Neuron (in vitro differentiated cells): ENCODE data around the gene MANBA.

ENCODE experiments used
- H2AFZ ChIP-seq: one replicate; pipeline ENCODE4 v1.6.1; 2013; ENCODE audit warnings: low read depth, mild to moderate bottlenecking, inconsistent platforms, low read length, moderate library complexity
- H3K27me3 ChIP-seq: one replicate; pipeline ENCODE4 v1.6.1; 2013; ENCODE audit warnings: low read length; ENCODE audit not compliant: insufficient read depth
- H3K36me3 ChIP-seq: one replicate; pipeline ENCODE4 v1.6.1; 2013; ENCODE audit warnings: low read length; ENCODE audit not compliant: insufficient read depth
- H3K4me1 ChIP-seq: one replicate; pipeline ENCODE4 v1.6.1; 2013; ENCODE audit warnings: low read length; ENCODE audit not compliant: insufficient read depth
- H3K4me3 ChIP-seq: 2 replicates; pipeline ENCODE4 v1.5.1; 2013; ENCODE audit warnings: mild to moderate bottlenecking, low read length, moderate library complexity
- H3K9me3 ChIP-seq: one replicate; pipeline ENCODE4 v1.6.1; 2013; ENCODE audit warnings: low read length

MANBA gene

DNA sequence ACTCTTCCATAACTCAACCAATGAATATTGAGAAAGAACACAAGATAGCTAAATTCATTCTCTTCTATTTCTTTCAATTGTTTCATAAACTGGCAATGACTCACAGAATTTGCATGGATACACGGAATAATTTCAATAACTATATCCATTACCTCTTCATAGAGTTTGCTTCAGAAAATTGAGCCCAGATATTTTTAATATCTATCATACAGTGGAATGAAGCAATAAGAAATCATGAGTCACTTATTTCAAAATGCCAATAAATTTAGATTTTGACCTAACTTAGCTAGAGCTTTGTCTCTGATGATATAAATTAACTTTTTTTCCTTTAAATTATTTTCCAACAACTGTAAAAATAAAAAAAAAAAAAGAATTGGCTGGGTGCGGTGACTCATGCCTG, 22.2 kb upstream of the MANBA start:
- H3K36me3 ChIP-seq = no peaks in the 10 kb centered on the region
- H3K4me3 ChIP-seq = no peak overlapping the region
- H3K9me3 ChIP-seq = no peaks in the 10 kb centered on the region
- H3K4me1 ChIP-seq = no peaks in the 10 kb centered on the region
- H3K27me3 ChIP-seq = no peaks in the 10 kb centered on the region
- no peak overlapping the region for H2AFZ ChIP-seq

DNA sequence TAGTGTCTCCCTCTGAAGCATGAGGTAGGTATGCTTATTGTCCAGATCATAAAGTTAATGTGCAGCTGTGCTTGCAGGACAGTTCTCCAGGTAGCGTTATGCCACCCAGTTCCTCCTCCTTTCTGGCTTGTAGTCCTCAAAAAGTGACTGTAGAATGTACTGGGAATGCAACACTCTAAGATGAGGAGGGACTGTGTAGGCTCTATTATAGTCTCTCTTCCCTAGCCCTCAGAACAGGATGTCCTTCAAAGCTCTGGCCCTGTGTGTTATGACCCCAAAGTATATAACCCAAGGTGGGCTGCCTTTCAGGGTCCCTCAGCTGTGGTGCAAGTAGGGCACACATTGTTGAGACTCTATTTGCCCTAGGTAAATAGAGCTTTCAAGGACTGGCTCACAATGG, 20.8 kb upstream of the MANBA start:
- H3K27me3 ChIP-seq = no peaks in the 10 kb centered on the region
- no peaks in the 10 kb centered on the region for H3K4me1 ChIP-seq
- no peak overlapping the region for H3K4me3 ChIP-seq

GRCh38 chr4:102780476-102781144, 19.8 kb upstream of the MANBA start:
- H3K36me3 ChIP-seq = no peaks in the 10 kb centered on the region
- no peak overlapping the region for H3K4me3 ChIP-seq
- H3K4me1 ChIP-seq = no peaks in the 10 kb centered on the region
- no peaks in the 10 kb centered on the region for H3K27me3 ChIP-seq
- no peaks in the 10 kb centered on the region for H3K9me3 ChIP-seq
- no peak overlapping the region for H2AFZ ChIP-seq

More for the DNA sequence above, 20.8 kb upstream of the MANBA start:
- no peaks in the 10 kb centered on the region for H3K9me3 ChIP-seq
- H3K36me3 ChIP-seq = no peaks in the 10 kb centered on the region
- no peak overlapping the region for H2AFZ ChIP-seq

- H3K27me3 ChIP-seq = no peaks in the 10 kb centered on the region
- no peaks in the 10 kb centered on the region for H3K36me3 ChIP-seq
- H3K9me3 ChIP-seq = no peaks in the 10 kb centered on the region
- no peak overlapping the region for H2AFZ ChIP-seq
- no peak overlapping the region for H3K4me3 ChIP-seq
- H3K4me1 ChIP-seq = no peaks in the 10 kb centered on the region
Observed at GRCh38 chr4:102779204-102779603, 18.4 kb upstream of the MANBA start.

GRCh38 chr4:102778720-102779119, 18.0 kb upstream of the MANBA start:
- Histone ChIP-seq H2AFZ (no peak overlapping the region), H3K36me3 (no peaks in the 10 kb centered on the region), H3K27me3 (no peaks in the 10 kb centered on the region), H3K4me3 (no peak overlapping the region), H3K4me1 (no peaks in the 10 kb centered on the region), H3K9me3 (no peaks in the 10 kb centered on the region)

DNA sequence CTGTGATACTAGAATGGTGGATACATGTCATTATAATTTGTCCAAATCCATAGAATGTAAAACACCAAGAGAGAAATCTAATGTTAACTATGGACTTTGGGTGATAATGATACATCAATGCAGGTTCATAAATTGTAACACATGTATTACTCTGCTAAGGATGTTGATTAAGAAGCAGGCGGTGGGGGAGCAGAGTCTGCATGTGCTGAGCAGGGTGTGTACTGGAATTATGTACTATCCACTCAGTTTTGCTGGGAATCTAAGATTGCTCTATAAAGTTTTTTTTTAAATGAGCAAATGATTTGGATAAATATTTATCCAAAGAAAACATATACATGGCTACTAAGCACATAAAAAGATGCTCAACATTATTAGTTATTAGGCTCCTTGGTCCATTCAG, 15.0 kb upstream of the MANBA start:
- Histone ChIP-seq H3K4me3 (no peak overlapping the region), H3K4me1 (no peaks in the 10 kb centered on the region), H3K27me3 (no peaks in the 10 kb centered on the region), H2AFZ (no peak overlapping the region), H3K9me3 (no peaks in the 10 kb centered on the region), H3K36me3 (no peaks in the 10 kb centered on the region)

DNA sequence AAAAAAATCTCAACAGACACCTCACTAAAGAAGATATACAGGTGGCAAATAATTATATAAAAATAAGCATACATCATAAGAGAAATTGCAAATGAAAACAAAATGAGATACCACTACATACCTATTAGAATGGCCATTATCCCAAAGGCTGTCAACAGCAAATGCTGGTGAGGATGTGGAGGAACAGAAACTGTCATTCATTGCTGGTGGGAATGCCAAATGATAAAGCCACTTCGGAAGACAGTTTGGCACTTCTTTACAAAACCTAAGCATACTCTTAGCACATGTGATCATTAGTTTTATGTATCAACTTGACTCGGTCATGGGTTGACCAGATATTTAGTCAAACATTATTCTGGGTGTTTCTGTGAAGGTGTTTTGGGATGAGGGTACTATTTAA, 13.5 kb upstream of the MANBA start:
- no peaks in the 10 kb centered on the region for H3K27me3 ChIP-seq
- H3K4me3 ChIP-seq = no peak overlapping the region
- no peaks in the 10 kb centered on the region for H3K9me3 ChIP-seq
- H2AFZ ChIP-seq = no peak overlapping the region
- no peaks in the 10 kb centered on the region for H3K36me3 ChIP-seq
- no peaks in the 10 kb centered on the region for H3K4me1 ChIP-seq

GRCh38 chr4:102772738-102773340, 12.1 kb upstream of the MANBA start:
- Histone ChIP-seq H3K4me1 (no peaks in the 10 kb centered on the region), H3K4me3 (no peak overlapping the region), H2AFZ (no peak overlapping the region), H3K27me3 (no peaks in the 10 kb centered on the region), H3K36me3 (no peaks in the 10 kb centered on the region), H3K9me3 (no peaks in the 10 kb centered on the region)

GRCh38 chr4:102764901-102765300, 4.1 kb upstream of the MANBA start:
- no peaks in the 10 kb centered on the region for H3K9me3 ChIP-seq
- no peak overlapping the region for H3K4me3 ChIP-seq
- H3K36me3 ChIP-seq = no peaks in the 10 kb centered on the region
- H2AFZ ChIP-seq = no peak overlapping the region
- no peaks in the 10 kb centered on the region for H3K27me3 ChIP-seq
- peaks cover 1% of the 10 kb centered on the region for H3K4me1 ChIP-seq

- Histone ChIP-seq H3K9me3 (no peaks in the 10 kb centered on the region), H3K4me1 (peaks cover 4% of the 10 kb centered on the region), H3K36me3 (no peaks in the 10 kb centered on the region), H3K4me3 (peak overlapping the region; percentile 89), H3K27me3 (no peaks in the 10 kb centered on the region), H2AFZ (peak overlapping the region; percentile 83)
Observed at GRCh38 chr4:102761906-102762305, 1.1 kb upstream of the MANBA start.

DNA sequence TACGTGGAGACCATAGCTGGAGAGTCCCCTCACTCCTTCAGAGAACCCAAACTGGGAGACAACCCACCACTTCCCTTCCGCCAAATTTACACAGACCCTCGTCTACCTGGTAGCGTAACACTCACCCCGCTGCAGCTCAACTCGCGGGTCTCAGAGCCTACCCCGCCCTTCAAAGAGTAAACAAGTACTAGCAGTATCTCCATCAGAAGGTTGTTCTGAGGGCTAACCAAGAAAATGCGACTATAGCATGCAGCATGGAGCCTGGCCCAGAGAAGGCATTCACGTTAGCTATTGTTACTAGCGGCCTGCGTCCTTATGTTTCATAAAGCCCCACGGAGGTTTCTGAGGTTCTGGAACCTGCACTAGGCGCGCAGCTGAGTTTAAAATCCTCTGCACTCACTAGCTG, 531 bp upstream of the MANBA start:
- peaks cover 4% of the 10 kb centered on the region for H3K4me1 ChIP-seq
- peak overlapping the region; percentile 89 for H3K4me3 ChIP-seq
- no peaks in the 10 kb centered on the region for H3K9me3 ChIP-seq
- no peaks in the 10 kb centered on the region for H3K36me3 ChIP-seq
- H2AFZ ChIP-seq = peak overlapping the region; percentile 83
- no peaks in the 10 kb centered on the region for H3K27me3 ChIP-seq

GRCh38 chr4:102759831-102760644, 730 bp downstream of the MANBA start:
- no peaks in the 10 kb centered on the region for H3K27me3 ChIP-seq
- peaks cover 4% of the 10 kb centered on the region for H3K4me1 ChIP-seq
- H3K36me3 ChIP-seq = no peaks in the 10 kb centered on the region
- H3K4me3 ChIP-seq = peak overlapping the region; percentile 89
- peak overlapping the region; percentile 83 for H2AFZ ChIP-seq
- no peaks in the 10 kb centered on the region for H3K9me3 ChIP-seq
